Common myeloid progenitor, CD34-positive (primary cell): ENCODE measurements around the gene ABCA3.

Experiments used
- CTCF ChIA-PET: fragments of 350-600 bp; sonication (Branson Sonifier 250); formaldehyde crosslinking; loops from one replicate; lab custom pipeline; 2021; ENCODE audit warnings: antibody characterized with exemption; lab: Charles Lee
- POLR2A ChIA-PET: fragments of 350-600 bp; sonication (Branson Sonifier 250); formaldehyde crosslinking; loops from one replicate; lab custom pipeline; 2021; ENCODE audit warnings: antibody characterized with exemption; lab: Charles Lee
- DNase-seq, 3 donors: peaks; one replicate each; pipeline versions ENCODE4 v3.0.0 to v3.0.0-alpha.2; 2013
- H3K27ac ChIP-seq, 2 experiments: 1 replicate in 1 of 2; 2 replicates in 1 of 2; pipeline ENCODE4 v1.7.0; 2013; ENCODE audit warnings: inconsistent platforms in 2 of 2, low read length in 2 of 2, mild to moderate bottlenecking in 2 of 2, low read depth in 1 of 2, moderate library complexity in 1 of 2; ENCODE audit not compliant: severe bottlenecking in 2 of 2, insufficient read depth in 1 of 2, poor library complexity in 1 of 2
- H3K27me3 ChIP-seq, 5 experiments: replicated peaks in 2 of 5; 1 replicate in 3 of 5; 2 replicates in 2 of 5; pipeline versions ENCODE4 v1.6.1 to v1.7.0; 2013; ENCODE audit warnings: low read length in 4 of 5, mild to moderate bottlenecking in 2 of 5, moderate library complexity in 2 of 5, inconsistent platforms in 1 of 5; ENCODE audit not compliant: insufficient read depth in 5 of 5, control insufficient read depth in 4 of 5
- H3K36me3 ChIP-seq, 4 experiments: 1 replicate in 2 of 4; 2 replicates in 2 of 4; pipeline versions ENCODE4 v1.6.1 to v1.7.0; 2013; ENCODE audit warnings: low read length in 3 of 4, control low read depth in 1 of 4, mild to moderate bottlenecking in 1 of 4; ENCODE audit not compliant: control insufficient read depth in 4 of 4, insufficient read depth in 4 of 4
- H3K4me1 ChIP-seq, 4 experiments: 1 replicate in 3 of 4; 2 replicates in 1 of 4; pipeline versions ENCODE4 v1.6.1 to v1.7.1; 2013; ENCODE audit warnings: low read length in 3 of 4, mild to moderate bottlenecking in 3 of 4, control low read depth in 1 of 4, inconsistent platforms in 1 of 4, moderate library complexity in 1 of 4; ENCODE audit not compliant: control insufficient read depth in 4 of 4, insufficient read depth in 4 of 4; ENCODE audit errors: control extremely low read depth in 1 of 4
- H3K4me3 ChIP-seq, 7 experiments: 1 replicate in 4 of 7; 2 replicates in 3 of 7; pipeline versions ENCODE4 v1.5.1 to v1.7.0; 2013; ENCODE audit warnings: mild to moderate bottlenecking in 7 of 7, low read length in 6 of 7, moderate library complexity in 6 of 7, inconsistent platforms in 2 of 7, low read depth in 2 of 7, control low read depth in 1 of 7; ENCODE audit not compliant: insufficient read depth in 4 of 7, control insufficient read depth in 1 of 7; ENCODE audit errors: extremely low read depth in 1 of 7
- H3K9me3 ChIP-seq, 5 experiments: 1 replicate in 4 of 5; 2 replicates in 1 of 5; pipeline versions ENCODE4 v1.6.1 to v1.7.1; 2013; ENCODE audit warnings: low read length in 4 of 5, mild to moderate bottlenecking in 2 of 5, inconsistent platforms in 1 of 5, low read depth in 1 of 5, moderate library complexity in 1 of 5; ENCODE audit not compliant: control insufficient read depth in 4 of 5, insufficient read depth in 2 of 5; ENCODE audit errors: control extremely low read depth in 1 of 5
- WGBS: methylation state at CpG from one replicate; pipeline ENCODE4 v1.1.5; 2013; ENCODE audit not compliant: insufficient coverage; 5-methylcytosine and 5-hydroxymethylcytosine counted together

ABCA3 gene

GRCh38 chr16:2329532-2329931, 11.0 kb downstream of the ABCA3 start:
- Histone ChIP-seq H3K27me3 (peaks cover 0 to 4% (median 0%) of the 10 kb centered on the region in 5 experiments), H3K9me3 (no peaks in the 10 kb centered on the region), H3K27ac (no peak overlapping the region), H3K36me3 (peaks cover 0 to 15% (median 2%) of the 10 kb centered on the region in 4 experiments), H3K4me3 (no peak overlapping the region), H3K4me1 (no peaks in the 10 kb centered on the region)
- 95% methylated on average over 5 of the region's 5 CpGs for WGBS
- no peak for DNase-seq
- CTCF ChIA-PET: no interaction called here
- POLR2A ChIA-PET: no interaction called here

- Histone ChIP-seq H3K4me3 (no peak overlapping the region), H3K4me1 (no peaks in the 10 kb centered on the region), H3K9me3 (no peaks in the 10 kb centered on the region), H3K27me3 (peaks cover 0 to 4% (median 0%) of the 10 kb centered on the region in 5 experiments), H3K27ac (no peak overlapping the region), H3K36me3 (peaks cover 0 to 21% (median 4%) of the 10 kb centered on the region in 4 experiments)
- WGBS: 95% methylated on average over 12 of the region's 12 CpGs
- POLR2A ChIA-PET: no interaction called here
- no peak for DNase-seq
- CTCF ChIA-PET: no interaction called here
Measured at GRCh38 chr16:2328428-2328827, 12.1 kb downstream of the ABCA3 start.

GRCh38 chr16:2326191-2326590, 14.3 kb downstream of the ABCA3 start:
- CTCF ChIA-PET: no interaction called here

GRCh38 chr16:2325791-2326190, 14.7 kb downstream of the ABCA3 start:
- no peak overlapping the region for H3K27ac ChIP-seq
- no peaks in the 10 kb centered on the region for H3K9me3 ChIP-seq
- 87% methylated on average over 11 of the region's 16 CpGs for WGBS
- DNase-seq: no peak
- H3K27me3 ChIP-seq: no peaks in the 10 kb centered on the region
- H3K4me3 ChIP-seq: no peak overlapping the region
- peaks cover 0 to 28% (median 6%) of the 10 kb centered on the region in 4 experiments for H3K36me3 ChIP-seq
- no peaks in the 10 kb centered on the region for H3K4me1 ChIP-seq
- ChIA-PET POLR2A (no interaction called here), CTCF (no interaction called here)

More at GRCh38 chr16:2326191-2326590, 14.3 kb downstream of the ABCA3 start:
- DNase-seq: no peak
- Histone ChIP-seq H3K4me3 (no peak overlapping the region), H3K36me3 (peaks cover 0 to 27% (median 5%) of the 10 kb centered on the region in 4 experiments), H3K27ac (no peak overlapping the region), H3K4me1 (no peaks in the 10 kb centered on the region), H3K27me3 (no peaks in the 10 kb centered on the region), H3K9me3 (no peaks in the 10 kb centered on the region)
- 98% methylated on average over 11 of the region's 11 CpGs for WGBS
- POLR2A ChIA-PET: no interaction called here

- no peak overlapping the region for H3K27ac ChIP-seq
- H3K27me3 ChIP-seq: no peaks in the 10 kb centered on the region
- H3K4me1 ChIP-seq: no peaks in the 10 kb centered on the region
- ChIA-PET CTCF (no interaction called here), POLR2A (no interaction called here)
- no peaks in the 10 kb centered on the region for H3K9me3 ChIP-seq
- DNase-seq: no peak
- WGBS: 87% methylated on average over 5 of the region's 7 CpGs
- H3K4me3 ChIP-seq: no peak overlapping the region
- peaks cover 0 to 28% (median 6%) of the 10 kb centered on the region in 4 experiments for H3K36me3 ChIP-seq
Measured at GRCh38 chr16:2325181-2325580, 15.3 kb downstream of the ABCA3 start.

GRCh38 chr16:2324296-2324859, 16.1 kb downstream of the ABCA3 start:
- POLR2A ChIA-PET: no interaction called here
- H3K36me3 ChIP-seq: peaks cover 0 to 31% (median 6%) of the 10 kb centered on the region in 4 experiments

GRCh38 chr16:2323701-2324100, 16.8 kb downstream of the ABCA3 start:
- no peak overlapping the region for H3K27ac ChIP-seq

More at GRCh38 chr16:2324296-2324859, 16.1 kb downstream of the ABCA3 start:
- Histone ChIP-seq H3K27me3 (no peaks in the 10 kb centered on the region), H3K27ac (no peak overlapping the region), H3K4me1 (no peaks in the 10 kb centered on the region), H3K9me3 (no peaks in the 10 kb centered on the region), H3K4me3 (no peak overlapping the region)
- 97% methylated on average over 23 of the region's 26 CpGs for WGBS
- CTCF ChIA-PET: interaction anchor here (1.1 kb wide), 1 partner anchor 46 kb away, joined by 3 read pairs; no protein-coding TSS in a partner anchor
- no peak for DNase-seq

More at GRCh38 chr16:2323701-2324100, 16.8 kb downstream of the ABCA3 start:
- no peaks in the 10 kb centered on the region for H3K9me3 ChIP-seq
- no peaks in the 10 kb centered on the region for H3K4me1 ChIP-seq
- 92% methylated on average over 7 of the region's 8 CpGs for WGBS
- no peaks in the 10 kb centered on the region for H3K27me3 ChIP-seq
- ChIA-PET POLR2A (no interaction called here), CTCF (interaction anchor here (1.1 kb wide), 1 partner anchor 46 kb away, joined by 3 read pairs; no protein-coding TSS in a partner anchor)
- no peak overlapping the region for H3K4me3 ChIP-seq
- H3K36me3 ChIP-seq: peaks cover 0 to 31% (median 6%) of the 10 kb centered on the region in 4 experiments
- no peak for DNase-seq
